SK-MEL-5 (cell line): ENCODE results near the gene CDH4. TPM values are rescaled to one million over a fixed set of nuclear protein-coding genes. Genes with fewer than 3 reads are reported as not detected.

Experiments
- DNase-seq: peaks from one replicate; pipeline ENCODE4 v3.0.0-alpha.2; 2016; ENCODE audit warnings: low read depth, low spot score
- in situ Hi-C: cut with HindIII; loops from 2 replicates; pipeline ENCODE4 v1.10.0; 2016; ENCODE audit warnings: low sequenced_read_pairs, high pct_unique_total_duplicates, low pct_unique_long_range_greater_than_20kb
- total RNA-seq: library from RNA; depleted of rRNA; stranded (reverse); fragments of >200 nt; shearing (Covaris generic); gene quantifications from 2 replicates; pipeline ENCODE4 v1.2.3, GENCODE V29; 2014

Gene CDH4
- total RNA-seq, 1 experiment from 2014 or later = not detected

GRCh38 chr20:61628901-61629601 is 377.0 kb downstream of the CDH4 start:
- DNase-seq = no peak
- in situ Hi-C loops = no loop called here

- in situ Hi-C loops = no loop called here
- DNase-seq = no peak
Observed at GRCh38 chr20:61629602-61630390, 377.7 kb downstream of the CDH4 start.

GRCh38 chr20:61630391-61630650 is 378.3 kb downstream of the CDH4 start:
- in situ Hi-C loops = no loop called here
- no peak for DNase-seq

- no peak for DNase-seq
- in situ Hi-C loops = no loop called here
Observed at GRCh38 chr20:61630816-61631215, 378.8 kb downstream of the CDH4 start.

- in situ Hi-C loops = no loop called here
- no peak for DNase-seq
Observed at GRCh38 chr20:61631751-61632150, 379.7 kb downstream of the CDH4 start.

- in situ Hi-C loops = no loop called here
- no peak for DNase-seq
Observed at GRCh38 chr20:61633004-61633403, 380.9 kb downstream of the CDH4 start.

GRCh38 chr20:61634376-61635145 is 382.5 kb downstream of the CDH4 start:
- DNase-seq = no peak
- in situ Hi-C loops = no loop called here

GRCh38 chr20:61635721-61636455 is 383.8 kb downstream of the CDH4 start:
- no peak for DNase-seq
- in situ Hi-C loops = no loop called here

- no peak for DNase-seq
- in situ Hi-C loops = no loop called here
Observed at GRCh38 chr20:61636531-61637116, 384.6 kb downstream of the CDH4 start.

- in situ Hi-C loops = no loop called here
- DNase-seq = no peak
Observed at GRCh38 chr20:61638802-61639585, 386.9 kb downstream of the CDH4 start.

- in situ Hi-C loops = no loop called here
- peak; percentile 17 for DNase-seq
Observed at GRCh38 chr20:61640131-61640870, 388.2 kb downstream of the CDH4 start.

GRCh38 chr20:61640871-61641245 is 388.8 kb downstream of the CDH4 start:
- in situ Hi-C loops = no loop called here
- no peak for DNase-seq

- DNase-seq = no peak
- in situ Hi-C loops = no loop called here
Observed at GRCh38 chr20:61643656-61644377, 391.8 kb downstream of the CDH4 start.

GRCh38 chr20:61644378-61645076 is 392.5 kb downstream of the CDH4 start:
- DNase-seq = no peak
- in situ Hi-C loops = no loop called here

GRCh38 chr20:61645732-61646131 is 393.7 kb downstream of the CDH4 start:
- DNase-seq = no peak
- in situ Hi-C loops = no loop called here
